PC-3 (cell line): ENCODE data around the gene HKDC1. TPM values are rescaled to one million over a fixed set of nuclear protein-coding genes. Genes with fewer than 3 reads are reported as not detected.

ENCODE experiments used
- ATAC-seq: fragments of 200-7000 bp; cut with Tn5 transposase; 2 replicates; pipeline ENCODE4 v1.9.1; 2020; ENCODE audit warnings: mild to moderate bottlenecking, moderate library complexity
- BruUV-seq: library from RNA; stranded (reverse); fragments of 400-500 nt; replicated peaks from 2 replicates; lab custom pipeline; 2021; lab: Mats Ljungman, UMichigan
- CTCF ChIA-PET: fragments of 300-600 bp; sonication (Branson Sonifier 250); formaldehyde crosslinking; loops from one replicate; lab custom pipeline; 2022; ENCODE audit warnings: antibody characterized with exemption; lab: Charles Lee
- POLR2A ChIA-PET: fragments of 300-600 bp; sonication (Branson Sonifier 250); formaldehyde crosslinking; loops from one replicate; lab custom pipeline; 2022; ENCODE audit warnings: antibody characterized with exemption; ENCODE audit not compliant: unreplicated experiment; lab: Charles Lee
- DNase-seq: peaks from one replicate; pipeline ENCODE4 v3.0.0-alpha.2; 2015
- H2AFZ ChIP-seq: fragments of 300-600 bp; sonication (generic); 2 replicates; pipeline ENCODE4 v1.6.0; 2016; ENCODE audit warnings: antibody characterized with exemption, low read length
- H3F3A ChIP-seq: fragments of 300-600 bp; sonication (generic); one replicate; pipeline ENCODE4 v1.6.0; 2017; ENCODE audit warnings: antibody characterized with exemption, low read length, control low read depth, mild to moderate bottlenecking; ENCODE audit not compliant: unreplicated experiment
- H3K27ac ChIP-seq: fragments of 300-600 bp; sonication (generic); 2 replicates; pipeline ENCODE4 v1.5.1; 2016; ENCODE audit warnings: mild to moderate bottlenecking, low read length
- H3K27me3 ChIP-seq: fragments of 300-600 bp; sonication (generic); 2 replicates; pipeline ENCODE4 v1.6.1; 2016; ENCODE audit warnings: low read length, mixed read lengths
- H3K36me3 ChIP-seq: fragments of 300-600 bp; sonication (generic); 2 replicates; pipeline ENCODE4 v1.6.1; 2016; ENCODE audit warnings: low read depth, mixed run types, low read length, mixed read lengths
- H3K4me1 ChIP-seq: fragments of 300-600 bp; sonication (generic); 2 replicates; pipeline ENCODE4 v1.5.1; 2016; ENCODE audit warnings: low read length; ENCODE audit not compliant: insufficient read depth
- H3K4me2 ChIP-seq: fragments of 300-600 bp; sonication (generic); 2 replicates; pipeline ENCODE4 v1.6.0; 2016; ENCODE audit warnings: low read length
- H3K4me3 ChIP-seq: fragments of 300-600 bp; sonication (generic); 2 replicates; pipeline ENCODE4 v1.5.1; 2016; ENCODE audit warnings: mild to moderate bottlenecking, low read length, mixed read lengths
- H3K79me2 ChIP-seq: fragments of 300-600 bp; sonication (generic); 2 replicates; pipeline ENCODE4 v1.6.1; 2017; ENCODE audit warnings: low read length, mixed read lengths
- H3K9ac ChIP-seq: fragments of 300-600 bp; sonication (generic); 2 replicates; pipeline ENCODE4 v1.6.0; 2016; ENCODE audit warnings: mild to moderate bottlenecking, low read length
- H3K9me2 ChIP-seq: fragments of 300-600 bp; sonication (generic); replicated peaks from 2 replicates; pipeline ENCODE4 v1.6.1; 2016; ENCODE audit warnings: mixed run types, low read length, mixed read lengths
- H3K9me3 ChIP-seq: fragments of 300-600 bp; sonication (generic); 2 replicates; pipeline ENCODE4 v1.6.1; 2016; ENCODE audit warnings: low read length, mixed read lengths
- H4K20me1 ChIP-seq: fragments of 300-600 bp; sonication (generic); 2 replicates; pipeline ENCODE4 v1.6.1; 2016; ENCODE audit warnings: low read length, mixed read lengths
- EZH2 ChIP-seq: fragments of 300-600 bp; sonication (generic); IDR thresholded peaks from one replicate; pipeline ENCODE4 v1.6.1; 2017; ENCODE audit warnings: antibody characterized with exemption, mild to moderate bottlenecking, low read length; ENCODE audit not compliant: unreplicated experiment
- EZH2phosphoT487 ChIP-seq: fragments of 300-600 bp; sonication (generic); IDR thresholded peaks from 2 replicates; pipeline ENCODE4 v1.6.1; 2018; ENCODE audit warnings: mild to moderate bottlenecking, antibody characterized with exemption, low read length, borderline replicate concordance
- intact Hi-C: fragments of 100-400 bp; cut with micrococcal nuclease; formaldehyde crosslinking; loops from 2 replicates; pipeline ENCODE4 v1.9.0; 2023
- total RNA-seq: library from RNA; depleted of rRNA; stranded (reverse); fragments of >200 nt; gene quantifications from 2 replicates; pipeline ENCODE4 v1.2.3, GENCODE V29; 2014
- TF ChIP-seq, protein P1 (sequence below): fragments of 300-600 bp; sonication (generic); conservative IDR thresholded peaks from 2 replicates; pipeline ENCODE4 v1.5.1; 2017; ENCODE audit warnings: antibody characterized with exemption, low read depth, mild to moderate bottlenecking, low read length

HKDC1 gene
- total RNA-seq, 1 experiment from 2014 or later = 0.44 TPM

DNA sequence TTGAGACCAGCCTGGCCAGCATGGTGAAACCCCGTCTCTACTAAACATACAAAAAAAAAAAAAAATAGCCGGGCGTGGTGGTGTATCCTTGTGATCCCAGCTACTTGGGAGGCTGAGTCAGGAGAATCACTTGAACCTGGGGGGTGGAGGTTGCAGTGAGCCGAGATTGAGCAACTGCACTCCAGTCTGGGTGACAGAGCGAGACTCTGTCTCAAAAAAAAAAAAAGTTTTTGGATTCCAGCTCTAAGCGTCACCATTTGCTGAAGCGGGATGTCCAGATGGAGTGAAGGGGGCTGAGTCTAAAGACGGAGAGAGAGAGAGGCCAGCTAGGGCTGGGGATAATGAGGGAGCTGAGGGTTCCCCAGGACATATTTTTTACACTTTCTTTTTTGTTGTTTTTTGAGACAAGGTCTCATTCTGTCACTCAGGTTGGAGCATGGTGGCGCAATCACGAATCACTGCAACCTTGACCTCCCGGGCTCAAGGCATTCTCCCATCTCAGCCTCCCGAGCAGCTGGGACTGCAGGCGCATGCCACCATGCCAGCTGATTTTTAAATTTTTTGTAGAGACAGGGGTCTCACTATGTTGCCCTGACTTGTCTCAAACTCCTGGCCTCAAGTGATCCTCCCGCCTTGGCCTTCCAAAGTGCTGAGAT lies 48.8 kb downstream of the HKDC1 start:
- no peak overlapping the region for H3K4me3 ChIP-seq
- no peaks in the 10 kb centered on the region for H3K9me2 ChIP-seq
- H3K79me2 ChIP-seq = no peaks in the 10 kb centered on the region
- POLR2A ChIA-PET = no interaction called here
- H3K27me3 ChIP-seq = peaks cover 7% of the 10 kb centered on the region; the same call in 1 of the 2 replicates
- TF ChIP-seq, protein P1, sequence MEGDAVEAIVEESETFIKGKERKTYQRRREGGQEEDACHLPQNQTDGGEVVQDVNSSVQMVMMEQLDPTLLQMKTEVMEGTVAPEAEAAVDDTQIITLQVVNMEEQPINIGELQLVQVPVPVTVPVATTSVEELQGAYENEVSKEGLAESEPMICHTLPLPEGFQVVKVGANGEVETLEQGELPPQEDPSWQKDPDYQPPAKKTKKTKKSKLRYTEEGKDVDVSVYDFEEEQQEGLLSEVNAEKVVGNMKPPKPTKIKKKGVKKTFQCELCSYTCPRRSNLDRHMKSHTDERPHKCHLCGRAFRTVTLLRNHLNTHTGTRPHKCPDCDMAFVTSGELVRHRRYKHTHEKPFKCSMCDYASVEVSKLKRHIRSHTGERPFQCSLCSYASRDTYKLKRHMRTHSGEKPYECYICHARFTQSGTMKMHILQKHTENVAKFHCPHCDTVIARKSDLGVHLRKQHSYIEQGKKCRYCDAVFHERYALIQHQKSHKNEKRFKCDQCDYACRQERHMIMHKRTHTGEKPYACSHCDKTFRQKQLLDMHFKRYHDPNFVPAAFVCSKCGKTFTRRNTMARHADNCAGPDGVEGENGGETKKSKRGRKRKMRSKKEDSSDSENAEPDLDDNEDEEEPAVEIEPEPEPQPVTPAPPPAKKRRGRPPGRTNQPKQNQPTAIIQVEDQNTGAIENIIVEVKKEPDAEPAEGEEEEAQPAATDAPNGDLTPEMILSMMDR = no peak
- TF ChIP-seq EZH2 (no peak), EZH2phosphoT487 (no peak)
- H3K9ac ChIP-seq = no peak overlapping the region
- no peak overlapping the region for H3K27ac ChIP-seq
- DNase-seq = no peak
- no peaks in the 10 kb centered on the region for H3K4me1 ChIP-seq
- no peak for ATAC-seq
- no peaks in the 10 kb centered on the region for H4K20me1 ChIP-seq
- no TSS peak for BruUV-seq
- peaks cover 10% of the 10 kb centered on the region for H3K9me3 ChIP-seq
- H3K4me2 ChIP-seq = no peak overlapping the region
- CTCF ChIA-PET = interaction anchor here (1.0 kb wide), 1 partner anchor 646 kb away, joined by 4 read pairs; no protein-coding TSS in a partner anchor
- no peaks in the 10 kb centered on the region; the same call in 1 of the 2 replicates for H3K36me3 ChIP-seq
- no peak overlapping the region for H2AFZ ChIP-seq
- intact Hi-C loops = no loop called here
- no peaks in the 10 kb centered on the region for H3F3A ChIP-seq

DNA sequence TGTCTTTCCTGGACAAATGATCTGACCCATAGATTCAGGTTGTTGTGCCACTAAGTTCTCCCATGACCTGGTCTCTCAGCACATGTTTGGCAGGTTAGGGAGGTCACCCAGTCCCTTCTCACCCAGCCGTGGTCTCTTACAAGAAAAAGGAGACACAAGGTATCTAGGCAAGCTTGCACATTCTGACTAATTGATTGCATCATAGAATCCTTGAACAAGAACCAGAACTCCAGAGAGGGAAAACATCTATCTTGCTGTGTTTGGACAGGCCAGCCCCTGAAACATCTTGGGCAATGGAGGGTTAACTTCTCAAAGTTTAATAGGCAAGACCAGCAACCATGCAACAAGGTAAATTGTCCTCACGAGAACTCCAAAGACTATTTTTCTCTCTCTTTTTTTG lies 49.6 kb downstream of the HKDC1 start:
- Histone ChIP-seq H2AFZ (no peak overlapping the region), H3K36me3 (no peaks in the 10 kb centered on the region; the same call in 1 of the 2 replicates), H3K27ac (no peak overlapping the region), H3K9ac (no peak overlapping the region), H3K4me2 (no peak overlapping the region), H3K4me3 (no peak overlapping the region), H3F3A (no peaks in the 10 kb centered on the region), H3K27me3 (peaks cover 7% of the 10 kb centered on the region; the same call in 1 of the 2 replicates), H4K20me1 (no peaks in the 10 kb centered on the region), H3K9me3 (peaks cover 10% of the 10 kb centered on the region), H3K79me2 (no peaks in the 10 kb centered on the region), H3K4me1 (no peaks in the 10 kb centered on the region), H3K9me2 (no peaks in the 10 kb centered on the region)
- CTCF ChIA-PET = interaction anchor here (1.0 kb wide), 1 partner anchor 645 kb away, joined by 4 read pairs; no protein-coding TSS in a partner anchor
- DNase-seq (no peak), ATAC-seq (no peak)
- TF ChIP-seq EZH2 (no peak), EZH2phosphoT487 (no peak)
- TF ChIP-seq, protein P1 = no peak
- no TSS peak for BruUV-seq
- intact Hi-C loops = no loop called here
- POLR2A ChIA-PET = no interaction called here

- intact Hi-C loops = no loop called here
- peaks cover 10% of the 10 kb centered on the region for H3K9me3 ChIP-seq
- H2AFZ ChIP-seq = no peak overlapping the region
- no peak overlapping the region for H3K4me2 ChIP-seq
- no peaks in the 10 kb centered on the region for H4K20me1 ChIP-seq
- no peaks in the 10 kb centered on the region for H3F3A ChIP-seq
- POLR2A ChIA-PET = no interaction called here
- no peak overlapping the region for H3K27ac ChIP-seq
- H3K4me1 ChIP-seq = no peaks in the 10 kb centered on the region
- no peaks in the 10 kb centered on the region for H3K79me2 ChIP-seq
- no peaks in the 10 kb centered on the region; the same call in 1 of the 2 replicates for H3K36me3 ChIP-seq
- no peaks in the 10 kb centered on the region for H3K9me2 ChIP-seq
- CTCF ChIA-PET = no interaction called here
- no peak for ATAC-seq
- no TSS peak for BruUV-seq
- peaks cover 7% of the 10 kb centered on the region; the same call in 1 of the 2 replicates for H3K27me3 ChIP-seq
- no peak overlapping the region for H3K4me3 ChIP-seq
- DNase-seq = no peak
- no peak for TF ChIP-seq EZH2phosphoT487
- TF ChIP-seq EZH2 = no peak
- TF ChIP-seq, protein P1 = no peak
- H3K9ac ChIP-seq = no peak overlapping the region
These were observed 50.9 kb downstream of the HKDC1 start for GRCh38 chr10:69270990-69271389.
